Measurements from ENCODE around the gene PEAK1.
"Not testable (repeated sequence)": the region's sequence is repeated elsewhere in the genome, so short reads cannot be mapped to it uniquely, and the experiment has no call there.

PEAK1 gene

GRCh38 chr15:77416148-77416455 is 3.8 kb downstream of the PEAK1 start:
- TF ChIP-seq GATA1 (IDR thresholded peaks at IDR 0.05; ENCODE audit: low read depth, low read length) (no peak), POLR2A (IDR thresholded peaks at IDR 0.05; ENCODE audit: low read length) (no peak)

GRCh38 chr15:77415450-77416147 is 4.3 kb downstream of the PEAK1 start:
- TF ChIP-seq POLR2A (IDR thresholded peaks at IDR 0.05; ENCODE audit: low read length) (no peak), GATA1 (IDR thresholded peaks at IDR 0.05; ENCODE audit: low read depth, low read length) (no peak)
- DNase-seq = peak; percentile 44 to 48

More at GRCh38 chr15:77416148-77416455, 3.8 kb downstream of the PEAK1 start:
- DNase-seq = no peak

GRCh38 chr15:77414789-77415442 is 5.0 kb downstream of the PEAK1 start:
- TF ChIP-seq GATA1 (IDR thresholded peaks at IDR 0.05; ENCODE audit: low read depth, low read length) (no peak), POLR2A (IDR thresholded peaks at IDR 0.05; ENCODE audit: low read length) (peak; percentile 36)

DNA sequence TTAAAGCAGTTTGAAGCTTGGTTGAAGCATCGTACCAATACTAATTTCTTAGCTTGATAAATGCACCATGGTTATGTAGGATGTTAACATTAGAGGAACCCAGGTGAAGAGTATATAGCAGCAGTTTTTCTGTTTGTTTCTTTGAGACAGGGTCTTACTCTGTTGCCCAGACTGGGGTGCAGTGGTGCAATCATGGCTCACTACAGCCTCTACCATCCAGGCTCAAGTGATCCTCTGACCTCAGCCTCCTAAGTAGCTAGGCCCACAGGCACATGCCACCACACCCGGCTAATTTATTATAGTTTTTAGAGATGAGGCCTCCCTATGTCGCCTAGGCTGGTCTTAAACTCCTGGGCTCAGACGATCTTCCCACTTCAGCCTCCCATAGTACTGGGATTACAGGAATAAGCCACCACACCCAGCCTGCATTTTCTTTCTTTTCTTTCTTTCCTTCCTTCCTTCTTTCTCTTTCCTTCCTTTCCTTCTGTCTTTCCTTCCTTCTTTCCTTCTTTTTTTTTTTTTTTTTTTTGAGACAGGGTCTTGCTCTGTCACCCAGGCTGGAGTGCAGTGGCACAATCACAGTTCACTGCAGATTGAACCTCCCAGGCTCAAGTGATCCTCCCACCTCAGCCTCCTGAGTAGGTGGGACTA is 6.1 kb downstream of the PEAK1 start:
- DNase-seq = peak; percentile 39 to 40
- no peak for TF ChIP-seq POLR2A (IDR thresholded peaks at IDR 0.05; ENCODE audit: low read length)
- no peak for TF ChIP-seq GATA1 (IDR thresholded peaks at IDR 0.05; ENCODE audit: low read depth, low read length)

More at GRCh38 chr15:77414789-77415442, 5.0 kb downstream of the PEAK1 start:
- peak; percentile 58 to 88 for DNase-seq

DNA sequence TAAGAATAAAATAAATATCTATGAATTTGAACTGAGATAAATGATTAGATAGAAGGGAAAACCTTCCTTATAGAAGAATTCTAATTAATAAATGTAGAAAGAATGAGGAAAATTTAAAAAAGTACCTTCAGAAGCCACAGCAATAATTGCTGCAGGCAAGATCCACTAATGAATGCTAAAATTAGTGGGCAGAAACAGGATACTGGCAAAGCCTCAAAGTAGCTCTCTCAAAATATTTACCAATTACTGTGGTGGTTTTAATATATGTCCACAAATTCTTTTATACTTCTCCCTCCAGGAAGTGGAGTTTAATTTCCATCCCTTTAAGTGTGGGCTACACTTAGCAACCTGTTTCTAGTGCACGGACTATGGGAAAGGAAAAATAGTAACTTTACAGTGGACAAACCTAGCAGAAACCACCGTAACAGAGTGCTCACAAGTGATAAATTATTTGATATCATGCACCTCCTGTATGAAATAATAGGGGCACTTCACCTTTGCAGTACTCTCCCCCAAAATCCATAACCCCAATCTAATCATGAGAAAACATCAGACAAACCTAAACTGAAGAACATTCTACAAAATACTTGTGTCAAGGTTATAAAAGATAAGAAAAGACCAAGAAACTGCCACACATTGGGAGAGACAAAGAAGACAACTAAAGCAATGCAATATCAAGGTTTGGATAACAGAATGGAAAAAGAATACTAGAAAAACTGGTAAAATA is 6.8 kb downstream of the PEAK1 start:
- TF ChIP-seq GATA1 (IDR thresholded peaks at IDR 0.05; ENCODE audit: low read depth, low read length) (no peak), POLR2A (IDR thresholded peaks at IDR 0.05; ENCODE audit: low read length) (no peak)
- DNase-seq = peak; percentile 39 to 45

DNA sequence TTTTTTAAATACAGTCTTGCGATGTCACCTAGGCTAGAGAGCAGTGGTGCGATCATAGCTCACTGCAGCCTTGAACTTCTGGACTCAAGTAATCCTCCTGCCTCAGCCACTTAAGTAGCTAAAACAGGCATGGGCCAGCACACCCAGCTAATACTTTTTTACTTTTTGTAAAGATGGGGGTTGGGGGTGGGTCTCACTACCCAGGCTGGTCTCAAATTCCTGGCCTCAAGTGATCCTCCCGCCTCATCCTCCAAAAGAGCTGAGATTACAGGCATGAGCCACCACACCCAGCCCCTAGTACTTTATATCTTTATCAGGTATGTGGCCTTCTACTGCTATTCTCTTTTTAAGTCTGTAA is 8.3 kb downstream of the PEAK1 start:
- TF ChIP-seq POLR2A (IDR thresholded peaks at IDR 0.05; ENCODE audit: low read length) (no peak), GATA1 (IDR thresholded peaks at IDR 0.05; ENCODE audit: low read depth, low read length) (no peak)
- peak; percentile 35 to 46 for DNase-seq

- TF ChIP-seq GATA1 (IDR thresholded peaks at IDR 0.05; ENCODE audit: low read depth, low read length) (no peak), POLR2A (IDR thresholded peaks at IDR 0.05; ENCODE audit: low read length) (no peak)
- DNase-seq = no peak
These were observed 8.9 kb downstream of the PEAK1 start for GRCh38 chr15:77410701-77411618.

GRCh38 chr15:77410157-77410500 is 9.8 kb downstream of the PEAK1 start:
- DNase-seq = not testable (repeated sequence)

DNA sequence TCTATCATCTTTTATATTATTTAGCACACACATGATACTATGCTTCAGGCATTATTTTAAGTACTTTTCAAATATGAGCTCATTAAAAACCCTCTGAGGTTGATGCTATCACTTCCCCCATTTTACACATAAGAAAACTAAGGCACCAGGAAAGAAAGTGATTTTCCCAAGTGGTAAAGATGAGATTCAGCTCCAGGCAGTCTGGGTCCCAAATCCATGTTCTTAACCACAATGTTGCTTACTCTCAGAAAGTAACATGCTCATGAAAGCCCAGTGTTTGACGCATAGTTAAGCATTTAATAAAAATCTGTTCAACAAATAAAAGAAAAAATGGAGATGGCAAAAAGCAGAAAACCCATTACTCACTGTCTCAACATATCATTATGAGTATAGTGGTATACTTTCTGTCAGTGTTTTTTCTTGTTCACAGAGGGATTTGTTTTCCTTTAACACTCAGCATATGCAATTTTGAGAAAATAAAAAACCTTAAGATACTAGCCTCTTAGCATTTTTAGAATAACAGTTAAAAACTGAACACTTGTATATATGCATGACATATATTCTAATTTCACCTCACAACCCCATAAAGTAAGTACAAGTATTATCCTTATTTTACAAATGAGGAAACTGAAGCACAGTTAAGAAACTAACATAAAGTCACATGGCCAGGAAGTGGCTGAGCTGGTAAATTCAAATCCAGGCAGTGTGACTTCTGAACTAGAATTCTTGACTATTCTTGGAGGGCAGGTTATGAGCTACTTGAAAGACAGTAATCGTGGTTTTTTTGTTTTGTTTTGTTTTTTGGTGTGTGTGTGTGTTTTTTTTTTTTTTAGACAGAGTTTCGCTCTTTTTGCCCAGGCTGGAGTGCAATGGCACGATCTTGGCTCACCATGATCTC is 10.4 kb downstream of the PEAK1 start:
- TF ChIP-seq GATA1 (IDR thresholded peaks at IDR 0.05; ENCODE audit: low read depth, low read length) (no peak), POLR2A (IDR thresholded peaks at IDR 0.05; ENCODE audit: low read length) (no peak)
- no peak for DNase-seq

- DNase-seq = no peak
- TF ChIP-seq POLR2A (IDR thresholded peaks at IDR 0.05; ENCODE audit: low read length) (no peak), GATA1 (IDR thresholded peaks at IDR 0.05; ENCODE audit: low read depth, low read length) (no peak)
These were observed 13.1 kb downstream of the PEAK1 start for GRCh38 chr15:77406846-77407245.

DNA sequence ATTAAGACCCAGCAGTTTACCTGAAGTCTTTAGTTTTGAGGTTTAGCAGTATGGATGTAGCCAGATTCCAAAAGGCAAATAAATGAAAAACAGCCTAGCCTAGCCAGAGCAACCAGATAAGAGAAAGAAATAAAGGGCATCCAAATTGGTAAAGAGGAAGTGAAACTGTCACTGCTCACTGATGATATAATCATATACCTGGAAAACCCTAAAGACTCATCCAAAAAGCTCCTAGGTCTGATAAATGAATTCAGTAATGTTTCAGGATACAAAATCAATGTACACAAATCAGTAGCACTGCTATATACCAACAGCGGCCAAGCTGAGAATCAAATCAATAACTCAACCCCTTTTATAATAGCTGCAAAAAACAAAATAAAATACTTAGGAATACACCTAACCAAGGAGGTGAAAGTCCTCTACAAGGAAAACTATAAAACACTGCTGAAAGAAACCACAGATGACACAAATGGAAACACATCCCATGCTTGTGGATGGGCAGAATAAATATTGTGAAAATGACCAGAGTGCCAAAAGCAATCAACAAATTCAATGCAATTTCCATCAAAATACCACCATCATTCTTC is 13.6 kb downstream of the PEAK1 start:
- not testable (repeated sequence) for DNase-seq

GRCh38 chr15:77402740-77403379 is 17.0 kb downstream of the PEAK1 start:
- TF ChIP-seq POLR2A (IDR thresholded peaks at IDR 0.05; ENCODE audit: low read length) (no peak), GATA1 (IDR thresholded peaks at IDR 0.05; ENCODE audit: low read depth, low read length) (no peak)
- DNase-seq = peak; percentile 10 to 55

Measured in erythroblast (primary cell).